B cell (primary cell): ENCODE data around the gene ERICH6.

Experiments
- EZH2 ChIP-seq: IDR thresholded peaks from 2 replicates; pipeline ENCODE4 v1.6.1; 2012; ENCODE audit warnings: borderline replicate concordance, low read depth, mild to moderate bottlenecking, moderate library complexity, low read length; ENCODE audit not compliant: insufficient read depth, poor library complexity, severe bottlenecking
- TF ChIP-seq, protein P1 (sequence below): fragments of 200-600 bp; IDR thresholded peaks from one replicate; pipeline ENCODE4 v1.8.0; 2022; ENCODE audit warnings: antibody characterized with exemption, mild to moderate bottlenecking

DNA sequence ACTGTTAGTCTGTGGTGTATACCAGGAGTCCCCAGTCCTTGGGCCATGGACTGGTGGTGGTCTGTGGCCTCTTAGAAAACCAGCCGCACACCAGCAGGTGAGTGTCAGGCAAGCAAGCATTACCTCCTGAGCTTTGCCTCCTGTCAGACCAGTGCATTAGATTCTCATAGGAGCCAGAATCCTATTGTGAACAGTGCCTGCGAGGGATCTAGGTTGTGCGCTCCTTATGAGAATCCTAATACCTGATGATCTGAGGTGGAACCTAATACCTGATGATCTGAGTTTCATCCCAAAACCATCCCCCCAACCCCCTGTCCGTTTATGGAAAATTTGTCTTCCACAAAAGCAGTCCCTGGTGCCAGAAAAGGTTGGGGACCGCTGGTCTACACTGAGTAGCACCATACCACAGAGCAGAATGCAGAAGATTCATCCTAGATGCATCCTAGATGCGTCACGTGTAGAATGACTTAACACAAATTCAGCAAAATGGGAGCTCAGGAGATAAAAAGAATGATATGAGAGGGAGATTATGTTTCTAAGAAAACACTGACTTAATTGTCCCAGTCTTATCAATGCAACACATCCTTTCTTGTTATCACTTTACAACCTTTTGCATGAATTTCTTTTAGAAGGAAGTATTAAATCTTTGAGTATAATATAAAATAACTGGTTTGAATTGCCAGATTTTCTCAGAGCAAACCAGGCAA lies 72.1 kb downstream of the ERICH6 start:
- TF ChIP-seq, protein P1, sequence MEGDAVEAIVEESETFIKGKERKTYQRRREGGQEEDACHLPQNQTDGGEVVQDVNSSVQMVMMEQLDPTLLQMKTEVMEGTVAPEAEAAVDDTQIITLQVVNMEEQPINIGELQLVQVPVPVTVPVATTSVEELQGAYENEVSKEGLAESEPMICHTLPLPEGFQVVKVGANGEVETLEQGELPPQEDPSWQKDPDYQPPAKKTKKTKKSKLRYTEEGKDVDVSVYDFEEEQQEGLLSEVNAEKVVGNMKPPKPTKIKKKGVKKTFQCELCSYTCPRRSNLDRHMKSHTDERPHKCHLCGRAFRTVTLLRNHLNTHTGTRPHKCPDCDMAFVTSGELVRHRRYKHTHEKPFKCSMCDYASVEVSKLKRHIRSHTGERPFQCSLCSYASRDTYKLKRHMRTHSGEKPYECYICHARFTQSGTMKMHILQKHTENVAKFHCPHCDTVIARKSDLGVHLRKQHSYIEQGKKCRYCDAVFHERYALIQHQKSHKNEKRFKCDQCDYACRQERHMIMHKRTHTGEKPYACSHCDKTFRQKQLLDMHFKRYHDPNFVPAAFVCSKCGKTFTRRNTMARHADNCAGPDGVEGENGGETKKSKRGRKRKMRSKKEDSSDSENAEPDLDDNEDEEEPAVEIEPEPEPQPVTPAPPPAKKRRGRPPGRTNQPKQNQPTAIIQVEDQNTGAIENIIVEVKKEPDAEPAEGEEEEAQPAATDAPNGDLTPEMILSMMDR, result no peak
- TF ChIP-seq EZH2, result no peak
